ENCODE results near the gene LAMA3.

The LAMA3 gene

GRCh38 chr18:23916338-23916737, 227.1 kb downstream of the LAMA3 start:
- H3K27ac ChIP-seq (ENCODE audit: low read depth, low read length) = no peak overlapping the region
- H3K9me3 ChIP-seq (ENCODE audit: control insufficient read depth, insufficient read depth, low read length) = no peaks in the 10 kb centered on the region

DNA sequence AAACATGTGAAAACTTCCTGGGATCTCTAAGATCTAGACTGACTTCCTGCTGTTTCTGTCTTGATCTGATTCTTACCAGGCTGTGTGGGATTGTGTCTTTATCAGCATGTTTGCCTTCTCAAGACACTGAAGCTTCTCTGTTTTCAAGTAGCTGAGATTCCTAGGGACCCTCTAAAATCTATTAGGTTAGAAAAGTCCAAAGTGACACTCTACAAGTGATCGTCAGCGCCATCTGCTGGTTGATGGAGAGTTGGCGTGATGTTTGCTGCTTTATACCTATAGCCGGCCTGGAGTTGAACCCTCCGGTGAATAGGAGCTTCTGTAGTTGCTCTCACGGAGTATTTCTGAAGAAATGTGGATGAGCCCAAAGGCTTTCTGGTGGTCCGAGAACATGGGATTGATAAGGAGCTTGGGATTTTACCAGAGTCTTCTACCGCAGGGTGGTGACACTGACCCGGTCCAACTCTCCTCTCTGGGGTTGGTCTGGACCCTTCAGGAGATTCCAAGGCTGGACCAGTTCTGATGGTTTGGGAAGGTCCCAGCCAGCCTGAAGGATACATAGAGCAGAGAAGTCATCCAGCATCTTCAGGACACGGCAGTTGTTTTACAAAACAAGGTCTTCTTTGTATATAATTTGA, 229.3 kb downstream of the LAMA3 start:
- H3K4me3 ChIP-seq (ENCODE audit: low read depth, low read length) = no peak overlapping the region
- H3K4me1 ChIP-seq (ENCODE audit: control insufficient read depth, insufficient read depth, low read length) = peaks cover 4% of the 10 kb centered on the region; the same call in 1 of the 2 replicates
- H3K9ac ChIP-seq (ENCODE audit: low read depth, low read length) = no peak overlapping the region
- H3K27ac ChIP-seq (ENCODE audit: low read depth, low read length) = no peak overlapping the region
- no peaks in the 10 kb centered on the region for H3K9me3 ChIP-seq (ENCODE audit: control insufficient read depth, insufficient read depth, low read length)
- H3K36me3 ChIP-seq (ENCODE audit: control insufficient read depth, insufficient read depth, low read length) = no peaks in the 10 kb centered on the region
- no peaks in the 10 kb centered on the region for H3K27me3 ChIP-seq (ENCODE audit: control insufficient read depth, insufficient read depth, low read length)

More at GRCh38 chr18:23916338-23916737, 227.1 kb downstream of the LAMA3 start:
- no peaks in the 10 kb centered on the region for H3K27me3 ChIP-seq (ENCODE audit: control insufficient read depth, insufficient read depth, low read length)
- no peaks in the 10 kb centered on the region for H3K36me3 ChIP-seq (ENCODE audit: control insufficient read depth, insufficient read depth, low read length)
- no peak overlapping the region for H3K4me3 ChIP-seq (ENCODE audit: low read depth, low read length)
- no peak overlapping the region for H3K9ac ChIP-seq (ENCODE audit: low read depth, low read length)
- H3K4me1 ChIP-seq (ENCODE audit: control insufficient read depth, insufficient read depth, low read length) = peaks cover 4% of the 10 kb centered on the region; the same call in 1 of the 2 replicates

DNA sequence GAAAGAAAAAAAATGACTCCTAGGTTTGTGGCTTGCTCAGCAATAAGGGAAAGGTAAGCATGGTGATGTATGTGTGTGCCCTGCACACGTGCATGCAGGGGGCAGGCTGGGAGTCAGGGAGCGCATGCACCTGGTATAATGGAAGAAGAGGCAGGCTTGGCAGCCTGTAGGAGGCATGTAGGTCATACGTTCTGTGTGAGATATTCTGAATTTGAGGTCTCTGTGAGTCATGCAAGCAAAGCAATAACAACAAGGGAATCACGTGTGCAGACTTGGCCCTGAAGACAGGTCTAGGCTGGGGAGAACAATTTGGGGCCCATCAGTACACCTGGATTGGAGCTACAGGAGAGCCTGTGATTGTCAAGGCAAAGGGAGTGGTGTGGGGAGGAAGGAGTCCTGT, 230.8 kb downstream of the LAMA3 start:
- Histone ChIP-seq H3K9ac (ENCODE audit: low read depth, low read length) (no peak overlapping the region), H3K27ac (ENCODE audit: low read depth, low read length) (no peak overlapping the region), H3K4me3 (ENCODE audit: low read depth, low read length) (no peak overlapping the region), H3K36me3 (ENCODE audit: control insufficient read depth, insufficient read depth, low read length) (no peaks in the 10 kb centered on the region), H3K4me1 (ENCODE audit: control insufficient read depth, insufficient read depth, low read length) (peaks cover 4% of the 10 kb centered on the region; the same call in 1 of the 2 replicates), H3K27me3 (ENCODE audit: control insufficient read depth, insufficient read depth, low read length) (no peaks in the 10 kb centered on the region), H3K9me3 (ENCODE audit: control insufficient read depth, insufficient read depth, low read length) (no peaks in the 10 kb centered on the region)

GRCh38 chr18:23921716-23922285, 232.5 kb downstream of the LAMA3 start:
- no peak overlapping the region for H3K4me3 ChIP-seq (ENCODE audit: low read depth, low read length)

GRCh38 chr18:23922939-23923338, 233.7 kb downstream of the LAMA3 start:
- Histone ChIP-seq H3K9ac (ENCODE audit: low read depth, low read length) (no peak overlapping the region), H3K27me3 (ENCODE audit: control insufficient read depth, insufficient read depth, low read length) (no peaks in the 10 kb centered on the region), H3K27ac (ENCODE audit: low read depth, low read length) (no peak overlapping the region), H3K36me3 (ENCODE audit: control insufficient read depth, insufficient read depth, low read length) (no peaks in the 10 kb centered on the region), H3K4me3 (ENCODE audit: low read depth, low read length) (no peak overlapping the region), H3K4me1 (ENCODE audit: control insufficient read depth, insufficient read depth, low read length) (peaks cover 4% of the 10 kb centered on the region; the same call in 1 of the 2 replicates), H3K9me3 (ENCODE audit: control insufficient read depth, insufficient read depth, low read length) (no peaks in the 10 kb centered on the region)

More at GRCh38 chr18:23921716-23922285, 232.5 kb downstream of the LAMA3 start:
- peaks cover 4% of the 10 kb centered on the region; the same call in 1 of the 2 replicates for H3K4me1 ChIP-seq (ENCODE audit: control insufficient read depth, insufficient read depth, low read length)
- H3K27me3 ChIP-seq (ENCODE audit: control insufficient read depth, insufficient read depth, low read length) = no peaks in the 10 kb centered on the region
- H3K9ac ChIP-seq (ENCODE audit: low read depth, low read length) = no peak overlapping the region
- no peaks in the 10 kb centered on the region for H3K36me3 ChIP-seq (ENCODE audit: control insufficient read depth, insufficient read depth, low read length)
- H3K27ac ChIP-seq (ENCODE audit: low read depth, low read length) = no peak overlapping the region
- no peaks in the 10 kb centered on the region for H3K9me3 ChIP-seq (ENCODE audit: control insufficient read depth, insufficient read depth, low read length)

DNA sequence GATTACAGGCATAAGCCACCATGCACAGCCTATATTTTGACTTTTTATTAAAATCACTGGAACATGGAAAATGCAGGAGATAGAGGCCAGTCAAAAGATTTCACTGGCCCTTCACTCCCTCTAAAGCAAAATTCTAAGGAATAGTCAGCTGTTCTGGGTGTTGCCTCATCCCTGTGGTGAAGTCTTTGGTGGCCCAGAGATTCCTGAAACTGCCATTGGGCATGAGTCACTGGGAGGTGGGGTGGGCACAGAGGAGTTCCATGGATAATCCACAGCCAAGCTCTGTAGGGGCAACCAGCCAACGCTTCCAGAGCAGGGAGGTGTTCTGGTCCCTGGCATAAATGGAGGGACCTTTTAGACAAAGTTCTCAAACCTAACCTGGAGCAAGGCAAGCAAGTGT, 235.6 kb downstream of the LAMA3 start:
- no peak overlapping the region for H3K9ac ChIP-seq (ENCODE audit: low read depth, low read length)
- no peaks in the 10 kb centered on the region for H3K9me3 ChIP-seq (ENCODE audit: control insufficient read depth, insufficient read depth, low read length)
- no peak overlapping the region for H3K4me3 ChIP-seq (ENCODE audit: low read depth, low read length)
- H3K27ac ChIP-seq (ENCODE audit: low read depth, low read length) = no peak overlapping the region
- H3K36me3 ChIP-seq (ENCODE audit: control insufficient read depth, insufficient read depth, low read length) = no peaks in the 10 kb centered on the region
- H3K4me1 ChIP-seq (ENCODE audit: control insufficient read depth, insufficient read depth, low read length) = no peaks in the 10 kb centered on the region
- no peaks in the 10 kb centered on the region for H3K27me3 ChIP-seq (ENCODE audit: control insufficient read depth, insufficient read depth, low read length)

- H3K4me3 ChIP-seq (ENCODE audit: low read depth, low read length) = no peak overlapping the region
- H3K9me3 ChIP-seq (ENCODE audit: control insufficient read depth, insufficient read depth, low read length) = no peaks in the 10 kb centered on the region
- H3K9ac ChIP-seq (ENCODE audit: low read depth, low read length) = no peak overlapping the region
- no peak overlapping the region for H3K27ac ChIP-seq (ENCODE audit: low read depth, low read length)
- H3K4me1 ChIP-seq (ENCODE audit: control insufficient read depth, insufficient read depth, low read length) = no peaks in the 10 kb centered on the region
- H3K36me3 ChIP-seq (ENCODE audit: control insufficient read depth, insufficient read depth, low read length) = no peaks in the 10 kb centered on the region
- H3K27me3 ChIP-seq (ENCODE audit: control insufficient read depth, insufficient read depth, low read length) = no peaks in the 10 kb centered on the region
Measured at GRCh38 chr18:23926571-23926970, 237.3 kb downstream of the LAMA3 start.

- Histone ChIP-seq H3K36me3 (ENCODE audit: control insufficient read depth, insufficient read depth, low read length) (no peaks in the 10 kb centered on the region), H3K27ac (ENCODE audit: low read depth, low read length) (no peak overlapping the region), H3K9ac (ENCODE audit: low read depth, low read length) (no peak overlapping the region), H3K27me3 (ENCODE audit: control insufficient read depth, insufficient read depth, low read length) (no peaks in the 10 kb centered on the region), H3K9me3 (ENCODE audit: control insufficient read depth, insufficient read depth, low read length) (no peaks in the 10 kb centered on the region), H3K4me3 (ENCODE audit: low read depth, low read length) (no peak overlapping the region), H3K4me1 (ENCODE audit: control insufficient read depth, insufficient read depth, low read length) (no peaks in the 10 kb centered on the region)
Measured at GRCh38 chr18:23927821-23928746, 238.8 kb downstream of the LAMA3 start.

DNA sequence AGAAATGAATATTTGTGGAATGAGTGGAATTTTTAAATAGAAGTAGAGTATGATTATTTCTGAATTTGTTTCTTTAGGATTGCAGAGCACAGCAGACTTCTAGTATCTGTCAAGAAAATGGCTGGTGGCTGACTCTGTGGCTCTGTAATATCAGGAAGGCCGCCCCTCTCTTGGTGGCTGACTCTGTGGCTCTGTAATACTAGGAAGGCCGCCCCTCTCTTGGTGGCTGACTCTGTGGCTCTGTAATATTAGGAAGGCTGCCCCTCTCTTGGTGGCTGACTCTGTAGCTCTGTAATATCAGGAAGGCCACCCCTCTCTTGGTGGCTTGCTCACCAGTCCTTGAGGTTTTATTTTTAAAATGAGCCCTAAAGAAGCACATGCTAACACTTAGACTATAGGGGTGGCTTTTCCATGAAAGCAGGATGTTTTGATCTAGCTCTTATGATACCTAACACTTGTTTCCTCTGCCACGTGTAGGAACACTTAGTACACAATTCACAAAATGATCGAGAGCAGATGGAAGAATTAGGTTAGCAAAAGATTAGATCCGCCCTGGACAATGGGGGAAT, 240.2 kb downstream of the LAMA3 start:
- Histone ChIP-seq H3K9ac (ENCODE audit: low read depth, low read length) (no peak overlapping the region), H3K4me1 (ENCODE audit: control insufficient read depth, insufficient read depth, low read length) (no peaks in the 10 kb centered on the region), H3K36me3 (ENCODE audit: control insufficient read depth, insufficient read depth, low read length) (no peaks in the 10 kb centered on the region), H3K9me3 (ENCODE audit: control insufficient read depth, insufficient read depth, low read length) (no peaks in the 10 kb centered on the region), H3K27ac (ENCODE audit: low read depth, low read length) (no peak overlapping the region), H3K4me3 (ENCODE audit: low read depth, low read length) (no peak overlapping the region), H3K27me3 (ENCODE audit: control insufficient read depth, insufficient read depth, low read length) (no peaks in the 10 kb centered on the region)

DNA sequence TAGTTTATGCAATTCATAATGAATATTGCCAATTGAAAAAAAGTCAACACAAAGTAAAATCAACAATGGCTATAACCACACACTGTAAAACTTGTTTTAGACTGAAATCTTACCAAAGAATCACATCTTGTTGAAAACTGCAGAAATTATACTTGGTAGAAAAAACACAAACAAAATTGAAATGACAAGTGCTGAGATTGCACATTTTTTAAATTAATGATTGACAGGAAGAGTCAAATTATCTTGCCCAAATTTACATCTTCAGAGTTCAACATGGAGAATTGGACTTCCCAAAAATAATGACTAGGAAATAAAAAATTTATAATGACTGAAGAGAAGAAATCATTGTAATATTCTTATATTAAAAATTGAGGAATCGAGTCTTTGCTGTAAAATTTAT, 240.7 kb downstream of the LAMA3 start:
- Histone ChIP-seq H3K27me3 (ENCODE audit: control insufficient read depth, insufficient read depth, low read length) (no peaks in the 10 kb centered on the region), H3K36me3 (ENCODE audit: control insufficient read depth, insufficient read depth, low read length) (no peaks in the 10 kb centered on the region), H3K27ac (ENCODE audit: low read depth, low read length) (no peak overlapping the region), H3K4me3 (ENCODE audit: low read depth, low read length) (no peak overlapping the region), H3K9ac (ENCODE audit: low read depth, low read length) (no peak overlapping the region), H3K4me1 (ENCODE audit: control insufficient read depth, insufficient read depth, low read length) (no peaks in the 10 kb centered on the region), H3K9me3 (ENCODE audit: control insufficient read depth, insufficient read depth, low read length) (no peaks in the 10 kb centered on the region)

All from HUES48 (cell line).